Stimulated activated naive CD8-positive, alpha-beta T cell treated with anti-CD3 and anti-CD28 coated beads, Interleukin-15, Interleukin-2, amounts not matched to agents 100 ng/mL and 50 ng/mL, for 24 hours (primary cell): ENCODE measurements around the gene GPC6.
A peak's percentile ranks its signal among the peaks of the same experiment; 100 is the strongest.

Experiments
- H3K27ac Mint-ChIP-seq: one replicate; pipeline ENCODE4 v1.8.0; 2021; ENCODE audit warnings: mild to moderate bottlenecking, mixed read lengths
- H3K27me3 Mint-ChIP-seq: one replicate; pipeline ENCODE4 v1.8.0; 2021; ENCODE audit warnings: mixed read lengths
- H3K36me3 Mint-ChIP-seq: one replicate; pipeline ENCODE4 v1.8.0; 2021; ENCODE audit warnings: low read depth, mixed read lengths
- H3K4me1 Mint-ChIP-seq: one replicate; pipeline ENCODE4 v1.8.0; 2021; ENCODE audit warnings: low read depth, mixed read lengths
- H3K4me3 Mint-ChIP-seq: one replicate; pipeline ENCODE4 v1.8.0; 2021; ENCODE audit warnings: mild to moderate bottlenecking, mixed read lengths
- H3K9me3 Mint-ChIP-seq: one replicate; pipeline ENCODE4 v1.8.0; 2021; ENCODE audit warnings: mixed read lengths

Gene GPC6

GRCh38 chr13:94120878-94121277 lies 894.3 kb downstream of the GPC6 start:
- H3K4me1 Mint-ChIP-seq: no peaks in the 10 kb centered on the region
- peaks cover 11% of the 10 kb centered on the region for H3K27me3 Mint-ChIP-seq
- no peaks in the 10 kb centered on the region for H3K36me3 Mint-ChIP-seq
- no peak overlapping the region for H3K27ac Mint-ChIP-seq
- no peak overlapping the region for H3K4me3 Mint-ChIP-seq
- no peaks in the 10 kb centered on the region for H3K9me3 Mint-ChIP-seq

- no peaks in the 10 kb centered on the region for H3K36me3 Mint-ChIP-seq
- H3K27ac Mint-ChIP-seq: no peak overlapping the region
- H3K4me3 Mint-ChIP-seq: no peak overlapping the region
- H3K4me1 Mint-ChIP-seq: no peaks in the 10 kb centered on the region
- H3K27me3 Mint-ChIP-seq: peaks cover 11% of the 10 kb centered on the region
- H3K9me3 Mint-ChIP-seq: no peaks in the 10 kb centered on the region
Measured at GRCh38 chr13:94121686-94122085, 895.1 kb downstream of the GPC6 start.

GRCh38 chr13:94122300-94122915 lies 895.8 kb downstream of the GPC6 start:
- no peak overlapping the region for H3K27ac Mint-ChIP-seq
- H3K27me3 Mint-ChIP-seq: peaks cover 11% of the 10 kb centered on the region
- H3K4me1 Mint-ChIP-seq: no peaks in the 10 kb centered on the region
- no peaks in the 10 kb centered on the region for H3K36me3 Mint-ChIP-seq
- H3K4me3 Mint-ChIP-seq: no peak overlapping the region
- no peaks in the 10 kb centered on the region for H3K9me3 Mint-ChIP-seq

- Mint-ChIP-seq H3K4me1 (no peaks in the 10 kb centered on the region), H3K4me3 (no peak overlapping the region), H3K27me3 (peaks cover 11% of the 10 kb centered on the region), H3K36me3 (no peaks in the 10 kb centered on the region), H3K27ac (no peak overlapping the region), H3K9me3 (no peaks in the 10 kb centered on the region)
Measured at GRCh38 chr13:94123557-94123956, 897.0 kb downstream of the GPC6 start.

GRCh38 chr13:94128430-94128829 lies 901.8 kb downstream of the GPC6 start:
- H3K9me3 Mint-ChIP-seq: no peaks in the 10 kb centered on the region
- no peaks in the 10 kb centered on the region for H3K36me3 Mint-ChIP-seq
- no peak overlapping the region for H3K27ac Mint-ChIP-seq
- peaks cover 11% of the 10 kb centered on the region for H3K4me1 Mint-ChIP-seq
- no peak overlapping the region for H3K4me3 Mint-ChIP-seq
- H3K27me3 Mint-ChIP-seq: peaks cover 9% of the 10 kb centered on the region

GRCh38 chr13:94129490-94129894 lies 902.9 kb downstream of the GPC6 start:
- Mint-ChIP-seq H3K4me3 (no peak overlapping the region), H3K4me1 (peaks cover 11% of the 10 kb centered on the region), H3K27me3 (peaks cover 6% of the 10 kb centered on the region), H3K36me3 (no peaks in the 10 kb centered on the region), H3K9me3 (no peaks in the 10 kb centered on the region), H3K27ac (peak overlapping the region; percentile 79)

GRCh38 chr13:94138831-94139230 lies 912.2 kb downstream of the GPC6 start:
- Mint-ChIP-seq H3K27me3 (peaks cover 5% of the 10 kb centered on the region), H3K4me1 (no peaks in the 10 kb centered on the region), H3K9me3 (no peaks in the 10 kb centered on the region)

GRCh38 chr13:94139393-94139995 lies 912.9 kb downstream of the GPC6 start:
- no peak overlapping the region for H3K27ac Mint-ChIP-seq
- H3K4me1 Mint-ChIP-seq: no peaks in the 10 kb centered on the region
- H3K9me3 Mint-ChIP-seq: no peaks in the 10 kb centered on the region
- no peaks in the 10 kb centered on the region for H3K36me3 Mint-ChIP-seq
- peaks cover 5% of the 10 kb centered on the region for H3K27me3 Mint-ChIP-seq
- H3K4me3 Mint-ChIP-seq: no peak overlapping the region

More at GRCh38 chr13:94138831-94139230, 912.2 kb downstream of the GPC6 start:
- H3K36me3 Mint-ChIP-seq: no peaks in the 10 kb centered on the region
- H3K4me3 Mint-ChIP-seq: no peak overlapping the region
- H3K27ac Mint-ChIP-seq: no peak overlapping the region

- H3K4me3 Mint-ChIP-seq: no peak overlapping the region
- no peaks in the 10 kb centered on the region for H3K9me3 Mint-ChIP-seq
- H3K36me3 Mint-ChIP-seq: no peaks in the 10 kb centered on the region
- H3K27me3 Mint-ChIP-seq: peaks cover 5% of the 10 kb centered on the region
- no peak overlapping the region for H3K27ac Mint-ChIP-seq
- H3K4me1 Mint-ChIP-seq: no peaks in the 10 kb centered on the region
Measured at GRCh38 chr13:94140027-94140426, 913.4 kb downstream of the GPC6 start.

GRCh38 chr13:94140511-94140910 lies 913.9 kb downstream of the GPC6 start:
- Mint-ChIP-seq H3K27ac (no peak overlapping the region), H3K9me3 (no peaks in the 10 kb centered on the region), H3K36me3 (no peaks in the 10 kb centered on the region), H3K27me3 (peaks cover 5% of the 10 kb centered on the region), H3K4me3 (no peak overlapping the region), H3K4me1 (no peaks in the 10 kb centered on the region)

GRCh38 chr13:94143624-94144350 lies 917.2 kb downstream of the GPC6 start:
- Mint-ChIP-seq H3K27ac (no peak overlapping the region), H3K36me3 (no peaks in the 10 kb centered on the region)

GRCh38 chr13:94145966-94146365 lies 919.4 kb downstream of the GPC6 start:
- H3K9me3 Mint-ChIP-seq: no peaks in the 10 kb centered on the region
- H3K4me3 Mint-ChIP-seq: no peak overlapping the region
- H3K27me3 Mint-ChIP-seq: peaks cover 16% of the 10 kb centered on the region

More at GRCh38 chr13:94143624-94144350, 917.2 kb downstream of the GPC6 start:
- no peaks in the 10 kb centered on the region for H3K4me1 Mint-ChIP-seq
- H3K9me3 Mint-ChIP-seq: no peaks in the 10 kb centered on the region
- no peak overlapping the region for H3K4me3 Mint-ChIP-seq
- peaks cover 7% of the 10 kb centered on the region for H3K27me3 Mint-ChIP-seq

GRCh38 chr13:94153586-94153985 lies 927.0 kb downstream of the GPC6 start:
- no peak overlapping the region for H3K27ac Mint-ChIP-seq
- H3K4me3 Mint-ChIP-seq: no peak overlapping the region
- no peaks in the 10 kb centered on the region for H3K36me3 Mint-ChIP-seq
- no peaks in the 10 kb centered on the region for H3K9me3 Mint-ChIP-seq
- peaks cover 11% of the 10 kb centered on the region for H3K27me3 Mint-ChIP-seq
- H3K4me1 Mint-ChIP-seq: no peaks in the 10 kb centered on the region

More at GRCh38 chr13:94145966-94146365, 919.4 kb downstream of the GPC6 start:
- Mint-ChIP-seq H3K36me3 (no peaks in the 10 kb centered on the region), H3K27ac (no peak overlapping the region), H3K4me1 (no peaks in the 10 kb centered on the region)

- H3K36me3 Mint-ChIP-seq: no peaks in the 10 kb centered on the region
- no peak overlapping the region for H3K4me3 Mint-ChIP-seq
- no peak overlapping the region for H3K27ac Mint-ChIP-seq
Measured at GRCh38 chr13:94154367-94154766, 927.8 kb downstream of the GPC6 start.

GRCh38 chr13:94157705-94158218 lies 931.2 kb downstream of the GPC6 start:
- H3K9me3 Mint-ChIP-seq: peaks cover 10% of the 10 kb centered on the region
- H3K4me3 Mint-ChIP-seq: no peak overlapping the region
- H3K4me1 Mint-ChIP-seq: no peaks in the 10 kb centered on the region
- H3K36me3 Mint-ChIP-seq: no peaks in the 10 kb centered on the region
- no peaks in the 10 kb centered on the region for H3K27me3 Mint-ChIP-seq
- no peak overlapping the region for H3K27ac Mint-ChIP-seq

More at GRCh38 chr13:94154367-94154766, 927.8 kb downstream of the GPC6 start:
- H3K9me3 Mint-ChIP-seq: no peaks in the 10 kb centered on the region
- H3K27me3 Mint-ChIP-seq: peaks cover 7% of the 10 kb centered on the region
- H3K4me1 Mint-ChIP-seq: no peaks in the 10 kb centered on the region
